ENCODE data around the gene CYP27B1.

The CYP27B1 gene

DNA sequence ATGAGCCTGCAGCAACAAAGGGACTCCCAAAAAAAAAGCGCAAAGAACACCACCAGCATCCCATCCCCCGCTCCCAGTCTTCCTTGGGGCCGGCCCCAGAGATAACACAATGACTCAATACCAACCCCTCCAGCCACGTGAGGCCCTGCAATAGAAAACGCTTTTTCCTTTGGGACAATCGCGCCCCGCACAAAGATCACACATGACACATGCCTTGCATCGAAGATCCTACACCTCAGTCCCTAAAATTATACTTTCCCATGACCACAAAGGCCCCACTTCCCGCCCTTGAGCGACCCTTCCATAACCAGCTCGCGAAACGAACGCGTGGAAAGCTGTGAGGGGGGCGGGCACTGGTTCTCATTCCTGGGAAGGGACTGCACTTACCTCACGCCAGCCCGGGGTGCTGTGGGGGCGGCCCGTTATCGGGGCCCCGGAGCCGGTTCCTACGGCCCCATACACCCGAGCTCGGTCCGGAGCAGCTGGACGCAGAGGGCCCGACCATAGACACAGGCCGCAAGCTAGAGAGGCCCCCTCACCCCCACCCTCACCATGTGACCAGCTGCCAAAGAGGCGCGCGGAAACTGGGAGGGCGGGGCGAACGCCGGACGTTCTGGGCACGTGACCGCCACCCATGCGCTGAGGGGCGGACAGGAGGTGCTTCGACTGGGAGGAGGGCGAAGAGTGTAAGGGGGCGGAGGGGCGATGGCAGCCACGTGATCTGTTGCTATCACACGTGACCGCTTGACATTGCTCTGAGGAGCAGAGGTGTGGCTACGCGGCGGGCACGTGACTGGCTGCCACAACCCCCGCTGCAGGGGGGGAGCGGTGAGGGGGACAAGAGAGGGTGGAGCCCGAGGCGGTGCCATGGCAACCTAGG, 14.8 kb downstream of the CYP27B1 start, which contains the start of gene CDK4:
Gene CDK4, minus strand, starts transcription at position 523 of the 880 bp plus-strand sequence. CDS start 593 bp downstream, outside the sequence.
- H3K9me3 ChIP-seq (ENCODE audit: control insufficient read depth, insufficient read depth, low read length), result no peaks in the 10 kb centered on the region
- H3K4me1 ChIP-seq (ENCODE audit: control insufficient read depth, insufficient read depth, low read length), result peaks cover 1% of the 10 kb centered on the region; the same call in 1 of the 2 replicates
- no peak within 1 kb of the TSS for H3K27ac ChIP-seq (ENCODE audit: low read length)
- H3K27me3 ChIP-seq (ENCODE audit: control insufficient read depth, insufficient read depth, low read length), result peaks cover 9% of the 10 kb centered on the region
- H3K4me3 ChIP-seq (ENCODE audit: low read length), result peak within 1 kb of the TSS; percentile 95
- peak; percentile 99 for DNase-seq (ENCODE audit: low read depth, low spot score)
- WGBS (ENCODE audit: insufficient coverage, insufficient read length), result no CpG with 5 or more reads among the region's 58 CpGs
- H3K36me3 ChIP-seq (ENCODE audit: control insufficient read depth, insufficient read depth, low read length), result peaks cover 10% of the 10 kb centered on the region; the same call in 1 of the 2 replicates

DNA sequence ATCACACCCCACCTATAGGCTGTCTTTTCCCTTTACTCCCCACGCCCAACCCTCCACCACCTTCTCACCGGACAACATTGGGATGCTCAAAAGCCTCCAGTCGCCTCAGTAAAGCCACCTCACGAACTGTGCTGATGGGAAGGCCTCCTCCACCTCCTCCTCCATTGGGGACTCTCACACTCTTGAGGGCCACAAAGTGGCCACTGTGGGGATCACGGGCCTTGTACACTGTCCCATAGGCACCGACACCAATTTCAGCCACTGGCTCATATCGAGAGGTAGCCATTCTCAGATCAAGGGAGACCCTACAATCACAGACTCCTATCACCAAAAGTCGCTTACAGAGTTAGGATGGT, 15.5 kb downstream of the CYP27B1 start:
- Histone ChIP-seq H3K9me3 (ENCODE audit: control insufficient read depth, insufficient read depth, low read length) (no peaks in the 10 kb centered on the region), H3K27me3 (ENCODE audit: control insufficient read depth, insufficient read depth, low read length) (peaks cover 6% of the 10 kb centered on the region), H3K27ac (ENCODE audit: low read length) (no peak overlapping the region), H3K36me3 (ENCODE audit: control insufficient read depth, insufficient read depth, low read length) (peaks cover 13% of the 10 kb centered on the region; the same call in 1 of the 2 replicates), H3K4me1 (ENCODE audit: control insufficient read depth, insufficient read depth, low read length) (peaks cover 1% of the 10 kb centered on the region; the same call in 1 of the 2 replicates), H3K4me3 (ENCODE audit: low read length) (peak overlapping the region; percentile 95; the same call in 1 of the 2 replicates)
- DNase-seq (ENCODE audit: low read depth, low spot score), result no peak
- no CpG with 5 or more reads among the region's 8 CpGs for WGBS (ENCODE audit: insufficient coverage, insufficient read length)

DNA sequence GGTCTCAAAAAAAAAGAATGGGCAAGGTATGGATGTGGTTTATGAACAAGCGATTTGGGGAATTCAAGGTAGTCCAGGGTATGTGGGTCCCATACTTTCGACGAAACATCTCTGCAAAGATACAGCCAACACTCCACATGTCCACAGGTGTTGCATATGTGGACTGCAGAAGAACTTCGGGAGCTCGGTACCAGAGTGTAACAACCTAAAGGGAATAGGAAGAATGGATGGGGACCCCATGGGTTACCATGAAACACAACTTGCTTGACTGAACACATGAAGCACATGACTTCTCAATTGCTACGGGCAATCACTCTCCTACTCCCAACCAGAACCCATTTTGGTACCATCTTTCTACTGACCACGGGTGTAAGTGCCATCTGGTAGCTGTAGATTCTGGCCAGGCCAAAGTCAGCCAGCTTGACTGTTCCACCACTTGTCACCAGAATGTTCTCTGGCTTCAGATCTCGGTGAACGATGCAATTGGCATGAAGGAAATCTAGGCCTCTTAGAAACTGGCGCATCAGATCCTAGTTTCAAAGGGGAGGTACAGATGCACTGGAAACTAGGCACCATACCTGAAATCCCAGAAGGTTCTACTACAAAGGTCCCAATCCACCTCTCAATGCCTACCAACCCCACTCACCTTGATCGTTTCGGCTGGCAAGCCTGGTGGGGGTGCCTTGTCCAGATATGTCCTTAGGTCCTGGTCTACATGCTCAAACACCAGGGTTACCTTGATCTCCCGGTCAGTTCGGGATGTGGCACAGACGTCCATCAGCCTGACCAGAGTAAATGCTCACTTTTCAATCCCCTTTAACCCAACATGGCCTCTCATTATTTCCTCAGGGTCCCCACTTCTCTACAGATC, 16.1 kb downstream of the CYP27B1 start:
- H3K4me3 ChIP-seq (ENCODE audit: low read length), result peak overlapping the region; percentile 95; the same call in 1 of the 2 replicates
- H3K36me3 ChIP-seq (ENCODE audit: control insufficient read depth, insufficient read depth, low read length), result peaks cover 13% of the 10 kb centered on the region; the same call in 1 of the 2 replicates
- WGBS (ENCODE audit: insufficient coverage, insufficient read length), result no CpG with 5 or more reads among the region's 15 CpGs
- H3K4me1 ChIP-seq (ENCODE audit: control insufficient read depth, insufficient read depth, low read length), result peaks cover 1% of the 10 kb centered on the region; the same call in 1 of the 2 replicates
- peaks cover under 1% of the 10 kb centered on the region; the same call in 1 of the 2 replicates for H3K27me3 ChIP-seq (ENCODE audit: control insufficient read depth, insufficient read depth, low read length)
- DNase-seq (ENCODE audit: low read depth, low spot score), result no peak
- no peak overlapping the region for H3K27ac ChIP-seq (ENCODE audit: low read length)
- no peaks in the 10 kb centered on the region for H3K9me3 ChIP-seq (ENCODE audit: control insufficient read depth, insufficient read depth, low read length)

DNA sequence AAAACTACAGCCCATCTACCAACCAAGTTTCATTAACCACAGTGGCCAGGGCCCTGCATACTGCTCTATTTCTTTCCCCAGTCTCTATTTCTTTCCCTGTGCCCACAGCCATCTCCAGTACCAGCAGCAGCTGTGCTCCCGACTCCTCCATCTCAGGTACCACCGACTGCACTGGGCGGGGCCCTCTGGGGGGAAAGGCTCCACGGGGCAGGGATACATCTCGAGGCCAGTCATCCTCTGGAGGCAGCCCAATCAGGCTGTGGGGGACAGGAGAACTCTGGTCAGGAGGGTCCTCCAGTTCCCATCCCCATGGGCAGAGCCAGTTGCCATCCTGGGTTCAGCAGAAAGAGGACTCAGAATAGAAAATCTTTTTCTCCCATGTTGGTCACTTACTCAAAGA, 17.8 kb downstream of the CYP27B1 start:
- Histone ChIP-seq H3K27ac (ENCODE audit: low read length) (no peak overlapping the region), H3K27me3 (ENCODE audit: control insufficient read depth, insufficient read depth, low read length) (no peaks in the 10 kb centered on the region), H3K4me3 (ENCODE audit: low read length) (no peak overlapping the region), H3K36me3 (ENCODE audit: control insufficient read depth, insufficient read depth, low read length) (peaks cover 13% of the 10 kb centered on the region; the same call in 1 of the 2 replicates), H3K9me3 (ENCODE audit: control insufficient read depth, insufficient read depth, low read length) (no peaks in the 10 kb centered on the region), H3K4me1 (ENCODE audit: control insufficient read depth, insufficient read depth, low read length) (peaks cover 3% of the 10 kb centered on the region)
- no CpG with 5 or more reads among the region's 5 CpGs for WGBS (ENCODE audit: insufficient coverage, insufficient read length)
- no peak for DNase-seq (ENCODE audit: low read depth, low spot score)

DNA sequence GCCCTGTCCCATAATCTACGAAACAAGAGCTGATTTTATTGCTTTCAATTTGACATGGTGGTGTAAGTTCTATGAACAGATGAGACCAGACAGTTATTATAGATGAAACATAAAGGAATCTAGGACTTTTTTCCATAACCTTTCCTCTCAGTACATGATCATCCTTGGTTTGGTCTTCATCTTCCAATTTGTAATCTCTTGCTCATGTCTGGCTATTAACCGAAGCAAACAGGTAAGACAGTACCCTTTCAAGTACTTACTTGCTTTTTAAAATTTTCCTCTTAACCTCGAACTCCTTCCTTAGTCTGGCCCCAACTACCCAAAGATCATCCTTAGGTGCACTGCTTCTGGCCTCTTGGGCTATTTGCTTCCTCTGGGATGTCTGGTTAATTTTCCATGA, 20.9 kb downstream of the CYP27B1 start:
- no peak for DNase-seq (ENCODE audit: low read depth, low spot score)
- peaks cover 2% of the 10 kb centered on the region; the same call in 1 of the 2 replicates for H3K27me3 ChIP-seq (ENCODE audit: control insufficient read depth, insufficient read depth, low read length)
- H3K36me3 ChIP-seq (ENCODE audit: control insufficient read depth, insufficient read depth, low read length), result peaks cover 13% of the 10 kb centered on the region; the same call in 1 of the 2 replicates
- H3K4me3 ChIP-seq (ENCODE audit: low read length), result no peak overlapping the region
- no CpG with 5 or more reads among the region's 3 CpGs for WGBS (ENCODE audit: insufficient coverage, insufficient read length)
- no peaks in the 10 kb centered on the region for H3K9me3 ChIP-seq (ENCODE audit: control insufficient read depth, insufficient read depth, low read length)
- no peak overlapping the region for H3K27ac ChIP-seq (ENCODE audit: low read length)
- H3K4me1 ChIP-seq (ENCODE audit: control insufficient read depth, insufficient read depth, low read length), result peaks cover 2% of the 10 kb centered on the region

DNA sequence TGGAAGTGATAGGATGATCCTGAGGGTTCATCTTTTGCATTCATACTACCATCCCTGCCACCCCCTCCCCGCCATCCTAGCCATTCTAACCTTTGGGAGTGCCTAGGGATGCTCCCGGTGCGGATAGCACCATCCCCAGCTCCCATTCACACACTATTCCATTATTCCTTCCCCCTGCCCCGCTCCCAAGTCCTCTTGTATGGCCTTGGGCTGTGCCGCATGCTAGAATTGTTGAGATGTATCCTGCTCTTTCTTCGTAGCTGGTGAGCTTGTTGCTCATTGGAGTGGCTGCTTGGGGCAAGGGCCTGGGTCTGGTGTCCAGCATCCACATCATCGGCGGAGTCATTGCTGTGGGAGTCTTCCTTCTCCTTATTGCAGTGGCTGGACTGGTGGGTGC, 21.4 kb downstream of the CYP27B1 start:
- Histone ChIP-seq H3K27me3 (ENCODE audit: control insufficient read depth, insufficient read depth, low read length) (peaks cover 7% of the 10 kb centered on the region; the same call in 1 of the 2 replicates), H3K4me1 (ENCODE audit: control insufficient read depth, insufficient read depth, low read length) (peaks cover 1% of the 10 kb centered on the region; the same call in 1 of the 2 replicates), H3K9me3 (ENCODE audit: control insufficient read depth, insufficient read depth, low read length) (no peaks in the 10 kb centered on the region), H3K27ac (ENCODE audit: low read length) (no peak overlapping the region), H3K36me3 (ENCODE audit: control insufficient read depth, insufficient read depth, low read length) (peaks cover 10% of the 10 kb centered on the region; the same call in 1 of the 2 replicates), H3K4me3 (ENCODE audit: low read length) (peak overlapping the region; percentile 78; the same call in 1 of the 2 replicates)
- no peak for DNase-seq (ENCODE audit: low read depth, low spot score)
- WGBS (ENCODE audit: insufficient coverage, insufficient read length), result no CpG with 5 or more reads among the region's 8 CpGs

DNA sequence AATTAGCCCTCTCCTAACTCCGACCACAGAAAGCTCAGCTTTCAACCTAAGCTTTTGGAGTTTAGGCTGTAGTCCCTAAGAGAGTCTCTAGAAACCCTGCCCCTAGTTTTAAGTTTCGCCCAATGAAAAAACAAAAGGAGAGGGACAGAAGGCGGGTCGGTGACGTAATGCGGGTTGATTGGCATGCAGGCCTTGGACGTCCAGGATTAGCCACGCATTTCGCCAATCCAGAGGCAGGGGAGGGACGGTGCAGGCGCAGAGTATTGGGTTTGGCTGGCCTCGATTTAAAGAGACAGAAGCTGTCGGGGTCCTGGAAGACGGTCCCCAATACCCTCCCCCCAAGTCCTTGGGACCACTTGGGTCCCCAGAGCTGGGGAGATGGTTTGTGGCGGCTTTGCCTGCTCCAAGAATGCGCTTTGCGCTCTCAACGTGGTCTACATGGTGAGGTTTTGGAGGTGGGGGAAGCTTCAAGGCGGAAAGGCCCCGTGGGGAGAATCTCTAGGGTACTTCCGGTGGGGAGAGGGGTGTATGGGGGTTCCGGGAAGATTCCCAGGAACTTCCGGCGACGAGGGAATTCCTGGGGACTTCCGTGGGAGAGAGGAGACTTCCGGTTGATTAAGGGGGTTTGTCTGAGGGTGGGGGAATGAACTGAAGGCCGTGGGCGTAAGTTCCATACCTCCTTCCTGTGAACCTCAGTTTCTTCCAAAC, 21.9 kb downstream of the CYP27B1 start, which contains the start of gene TSPAN31:
Gene TSPAN31, plus strand, starts transcription at position 263 of the 708 bp plus-strand sequence. Its CDS starts 116 bp downstream, at position 379.
- H3K27ac ChIP-seq (ENCODE audit: low read length), result no peak within 1 kb of the TSS
- DNase-seq (ENCODE audit: low read depth, low spot score), result peak; percentile 94
- peaks cover 10% of the 10 kb centered on the region; the same call in 1 of the 2 replicates for H3K36me3 ChIP-seq (ENCODE audit: control insufficient read depth, insufficient read depth, low read length)
- H3K4me1 ChIP-seq (ENCODE audit: control insufficient read depth, insufficient read depth, low read length), result peaks cover 1% of the 10 kb centered on the region; the same call in 1 of the 2 replicates
- H3K9me3 ChIP-seq (ENCODE audit: control insufficient read depth, insufficient read depth, low read length), result no peaks in the 10 kb centered on the region
- peak within 1 kb of the TSS; percentile 78 for H3K4me3 ChIP-seq (ENCODE audit: low read length)
- WGBS (ENCODE audit: insufficient coverage, insufficient read length), result no CpG with 5 or more reads among the region's 29 CpGs
- H3K27me3 ChIP-seq (ENCODE audit: control insufficient read depth, insufficient read depth, low read length), result peaks cover 12% of the 10 kb centered on the region; the same call in 1 of the 2 replicates

DNA sequence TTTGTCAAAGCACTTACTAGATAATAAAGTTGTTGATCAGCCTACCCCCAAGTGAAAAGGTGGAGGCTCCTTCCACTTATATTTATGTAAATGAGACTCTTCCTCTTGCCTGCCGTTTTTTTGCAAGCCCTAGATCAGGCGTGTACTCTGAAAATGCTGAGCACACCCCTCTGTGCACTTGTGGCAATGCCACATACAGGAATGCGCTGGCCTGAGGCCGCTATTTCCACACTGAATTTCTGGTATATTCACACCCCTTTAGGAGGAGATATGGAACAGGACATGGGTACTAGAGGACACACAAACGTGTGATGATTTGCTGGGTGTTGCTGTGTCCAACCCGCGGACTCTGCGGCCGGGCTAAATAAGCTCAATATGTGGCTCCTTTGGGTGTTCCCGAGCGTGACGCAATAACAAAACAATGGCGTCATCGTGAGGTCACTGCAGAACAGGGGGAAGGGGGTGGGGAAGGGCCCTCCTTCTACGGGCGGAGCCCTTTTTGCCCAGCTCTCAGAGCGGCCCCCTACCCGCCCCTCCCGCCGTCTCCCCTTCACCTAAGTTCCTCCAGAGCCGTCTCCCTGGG, 22.6 kb downstream of the CYP27B1 start:
- DNase-seq (ENCODE audit: low read depth, low spot score), result no peak
- no peak overlapping the region for H3K27ac ChIP-seq (ENCODE audit: low read length)
- H3K36me3 ChIP-seq (ENCODE audit: control insufficient read depth, insufficient read depth, low read length), result peaks cover 10% of the 10 kb centered on the region; the same call in 1 of the 2 replicates
- H3K27me3 ChIP-seq (ENCODE audit: control insufficient read depth, insufficient read depth, low read length), result peaks cover 18% of the 10 kb centered on the region
- no peaks in the 10 kb centered on the region for H3K9me3 ChIP-seq (ENCODE audit: control insufficient read depth, insufficient read depth, low read length)
- WGBS (ENCODE audit: insufficient coverage, insufficient read length), result no CpG with 5 or more reads among the region's 21 CpGs
- H3K4me1 ChIP-seq (ENCODE audit: control insufficient read depth, insufficient read depth, low read length), result peaks cover 1% of the 10 kb centered on the region; the same call in 1 of the 2 replicates
- peak overlapping the region; percentile 78; the same call in 1 of the 2 replicates for H3K4me3 ChIP-seq (ENCODE audit: low read length)

DNA sequence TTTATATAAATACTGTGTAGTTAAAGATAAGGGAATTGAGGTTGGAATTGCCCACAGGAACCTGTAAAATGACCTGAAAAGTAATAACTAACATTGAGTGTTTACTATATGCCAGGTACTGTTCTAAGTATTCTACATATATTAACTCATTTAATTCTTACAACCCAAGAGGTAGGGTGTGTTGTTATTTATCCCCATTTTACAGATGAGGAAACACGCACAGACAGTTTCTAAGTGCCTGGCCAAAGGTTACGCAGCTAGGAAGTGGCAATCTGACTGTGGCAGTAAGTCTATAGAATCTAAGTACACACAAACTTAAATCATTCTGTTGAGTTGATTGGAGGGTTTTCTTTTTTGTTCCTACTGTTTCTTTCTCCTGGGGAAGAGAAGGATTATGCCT, 23.1 kb downstream of the CYP27B1 start:
- H3K9me3 ChIP-seq (ENCODE audit: control insufficient read depth, insufficient read depth, low read length), result no peaks in the 10 kb centered on the region
- no peak overlapping the region for H3K4me3 ChIP-seq (ENCODE audit: low read length)
- WGBS (ENCODE audit: insufficient coverage, insufficient read length), result no CpG with 5 or more reads among the region's 2 CpGs
- no peak for DNase-seq (ENCODE audit: low read depth, low spot score)
- peaks cover 1% of the 10 kb centered on the region; the same call in 1 of the 2 replicates for H3K4me1 ChIP-seq (ENCODE audit: control insufficient read depth, insufficient read depth, low read length)
- H3K27me3 ChIP-seq (ENCODE audit: control insufficient read depth, insufficient read depth, low read length), result peaks cover 22% of the 10 kb centered on the region
- peaks cover 6% of the 10 kb centered on the region; the same call in 1 of the 2 replicates for H3K36me3 ChIP-seq (ENCODE audit: control insufficient read depth, insufficient read depth, low read length)
- no peak overlapping the region for H3K27ac ChIP-seq (ENCODE audit: low read length)
